ENCODE measurements around the gene UBE2D2.

Gene UBE2D2

DNA sequence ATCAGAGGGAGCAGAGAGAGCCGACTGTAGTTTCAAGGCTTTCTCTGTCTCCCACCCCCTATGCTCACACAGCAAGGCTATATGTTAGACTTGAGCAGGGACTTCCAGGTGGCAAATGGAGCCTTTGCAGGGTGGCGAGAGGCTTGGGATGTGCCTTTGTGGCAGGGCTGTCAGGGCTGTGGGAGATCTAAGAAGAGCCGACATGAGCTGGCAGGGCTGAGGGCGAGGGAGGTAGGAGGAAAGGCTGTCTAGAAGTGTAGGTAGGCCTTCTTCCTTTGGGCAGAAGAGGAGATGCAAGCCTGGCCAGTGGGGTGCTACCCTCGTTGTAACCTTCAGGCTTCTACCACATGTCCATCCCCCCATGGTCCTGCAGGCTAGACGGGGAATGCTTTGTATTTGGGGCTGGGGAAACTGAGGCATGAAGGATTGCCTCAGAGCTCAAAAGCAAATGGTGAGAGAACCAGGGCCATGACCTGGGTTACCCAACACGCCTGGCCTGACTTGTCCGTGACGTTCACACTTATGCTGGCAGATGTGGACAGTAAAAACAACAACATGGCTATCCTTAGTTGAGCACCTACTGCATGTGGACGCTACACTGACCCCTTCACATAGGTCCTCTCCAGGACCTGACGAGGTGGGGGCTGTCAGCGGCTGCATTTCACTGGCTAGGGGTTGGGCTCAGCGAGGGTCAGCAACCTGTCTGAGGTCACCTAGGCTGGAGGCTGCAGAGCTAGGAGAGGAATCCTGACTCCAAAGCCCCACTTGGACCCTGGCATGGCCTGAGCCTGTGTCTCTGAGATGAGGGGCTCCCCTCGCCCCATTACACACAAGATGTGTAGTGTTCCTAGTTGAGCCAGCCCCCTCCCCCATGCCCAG is 102.3 kb downstream of the UBE2D2 start:
- DNase-seq (ENCODE audit: insufficient read length, low spot score) = no peak
- no peak for TF ChIP-seq POLR2AphosphoS5 (IDR thresholded peaks at IDR 0.05; ENCODE audit: low read depth, low read length)
- no peak for TF ChIP-seq TAF1 (IDR thresholded peaks at IDR 0.05; ENCODE audit: low read depth, low read length)
- FAIRE-seq = peak; percentile 56

DNA sequence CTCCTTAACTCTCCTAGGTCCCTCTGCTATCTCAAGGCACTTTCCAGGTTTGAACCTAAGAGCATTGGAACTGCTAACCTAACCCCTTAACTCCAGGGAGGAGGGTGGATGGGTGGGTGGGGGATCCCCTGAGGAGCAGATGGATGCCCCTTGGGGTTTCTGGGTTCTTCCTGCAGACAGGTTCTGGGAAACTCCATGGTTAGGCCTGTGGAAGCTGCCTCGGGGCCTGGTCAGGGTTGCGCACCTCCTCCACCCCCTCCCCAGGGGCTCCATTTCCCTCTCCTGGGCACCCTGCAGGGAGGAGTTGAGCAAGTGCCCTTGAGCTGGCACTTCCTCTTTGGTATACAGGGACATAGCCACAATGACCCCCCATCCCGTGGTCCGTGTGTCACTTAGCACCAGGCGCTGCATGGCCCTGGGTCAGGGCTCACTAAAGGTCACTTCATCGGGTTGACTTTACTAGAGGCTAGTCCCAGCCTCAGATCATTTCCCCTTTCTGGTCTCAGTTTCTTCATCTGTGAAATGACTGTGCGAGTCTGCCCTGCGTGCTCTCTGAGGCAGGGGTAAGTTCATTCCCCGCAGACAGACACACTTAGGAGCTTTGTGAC is 103.1 kb downstream of the UBE2D2 start:
- peak; percentile 3 for TF ChIP-seq PAX5 (IDR thresholded peaks at IDR 0.05; ENCODE audit: insufficient read depth, low read length, severe bottlenecking)
- TF ChIP-seq POLR2A (IDR thresholded peaks at IDR 0.05; ENCODE audit: low read depth, low read length) = no peak
- no peak for TF ChIP-seq TAF1 (IDR thresholded peaks at IDR 0.05; ENCODE audit: low read depth, low read length)
- no peak for TF ChIP-seq POU2F2 (IDR thresholded peaks at IDR 0.05; ENCODE audit: low read depth, low read length)
- TF ChIP-seq POLR2AphosphoS5 (IDR thresholded peaks at IDR 0.05; ENCODE audit: low read depth, low read length) = no peak
- TF ChIP-seq SPI1 (IDR thresholded peaks at IDR 0.05; ENCODE audit: low read depth, low read length) = peak; percentile 96
- DNase-seq (ENCODE audit: insufficient read length, low spot score) (peak; percentile 68), FAIRE-seq (peak; percentile 85)

DNA sequence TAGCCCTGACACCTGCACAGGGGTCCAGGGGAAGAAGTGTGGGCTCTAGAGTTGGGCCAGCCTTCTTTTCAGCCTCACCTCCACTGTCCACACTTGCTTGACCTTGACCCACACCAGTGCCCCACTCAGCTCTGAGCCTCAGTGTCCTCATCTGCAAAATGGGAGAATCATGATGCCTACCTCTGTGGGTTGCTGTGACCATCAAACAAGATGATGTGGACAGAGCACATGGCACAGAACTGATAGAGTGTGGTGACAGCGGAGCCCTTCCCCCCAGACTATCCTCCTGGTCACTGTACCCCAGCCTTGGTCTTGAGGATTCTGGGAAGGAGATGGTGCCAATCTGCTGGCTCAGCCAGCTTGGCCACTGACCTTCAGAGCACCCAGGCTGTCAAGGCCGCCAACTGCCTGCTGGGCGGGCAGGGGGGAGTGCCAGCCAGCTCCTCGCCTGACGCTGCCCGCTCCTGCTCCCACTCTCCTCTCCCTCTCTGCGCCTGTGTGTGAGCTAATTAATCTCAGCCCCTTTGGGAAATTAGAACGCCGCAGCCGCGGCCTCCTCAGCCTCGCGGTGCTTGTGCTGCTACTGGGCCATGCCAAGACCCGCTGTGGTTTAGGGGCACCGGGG is 103.7 kb downstream of the UBE2D2 start:
- FAIRE-seq (no peak), DNase-seq (ENCODE audit: insufficient read length, low spot score) (no peak)
- TF ChIP-seq POLR2A (IDR thresholded peaks at IDR 0.05; ENCODE audit: low read depth, low read length) (no peak), POLR2AphosphoS5 (IDR thresholded peaks at IDR 0.05; ENCODE audit: low read depth, low read length) (no peak), PAX5 (IDR thresholded peaks at IDR 0.05; ENCODE audit: insufficient read depth, low read length, severe bottlenecking) (no peak), SPI1 (IDR thresholded peaks at IDR 0.05; ENCODE audit: low read depth, low read length) (no peak), POU2F2 (IDR thresholded peaks at IDR 0.05; ENCODE audit: low read depth, low read length) (no peak), TAF1 (IDR thresholded peaks at IDR 0.05; ENCODE audit: low read depth, low read length) (no peak)

DNA sequence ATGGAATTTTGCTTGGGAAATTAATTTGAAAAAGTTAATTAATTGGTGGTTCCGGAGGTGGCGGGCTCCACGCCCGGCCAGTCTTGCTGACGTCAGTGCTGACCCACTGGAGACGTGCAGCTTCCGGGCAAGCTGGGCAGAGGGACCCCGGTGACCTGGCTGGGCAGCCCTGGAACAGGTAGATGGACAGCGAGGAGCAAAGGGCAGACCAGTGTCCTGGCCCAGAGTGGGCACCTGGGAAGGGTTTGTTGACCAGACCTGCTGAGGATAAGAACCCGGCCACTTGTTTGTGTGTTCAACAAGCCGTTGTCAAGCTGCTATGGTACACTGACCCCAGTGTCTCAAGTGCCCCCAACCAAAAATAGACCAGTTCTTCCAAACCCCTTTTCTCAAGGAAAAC is 104.5 kb downstream of the UBE2D2 start:
- no peak for TF ChIP-seq POLR2AphosphoS5 (IDR thresholded peaks at IDR 0.05; ENCODE audit: low read depth, low read length)
- TF ChIP-seq POU2F2 (IDR thresholded peaks at IDR 0.05; ENCODE audit: low read depth, low read length) = no peak
- no peak for TF ChIP-seq POLR2A (IDR thresholded peaks at IDR 0.05; ENCODE audit: low read depth, low read length)
- no peak for TF ChIP-seq TAF1 (IDR thresholded peaks at IDR 0.05; ENCODE audit: low read depth, low read length)
- no peak for TF ChIP-seq SPI1 (IDR thresholded peaks at IDR 0.05; ENCODE audit: low read depth, low read length)
- no peak for TF ChIP-seq PAX5 (IDR thresholded peaks at IDR 0.05; ENCODE audit: insufficient read depth, low read length, severe bottlenecking)

DNA sequence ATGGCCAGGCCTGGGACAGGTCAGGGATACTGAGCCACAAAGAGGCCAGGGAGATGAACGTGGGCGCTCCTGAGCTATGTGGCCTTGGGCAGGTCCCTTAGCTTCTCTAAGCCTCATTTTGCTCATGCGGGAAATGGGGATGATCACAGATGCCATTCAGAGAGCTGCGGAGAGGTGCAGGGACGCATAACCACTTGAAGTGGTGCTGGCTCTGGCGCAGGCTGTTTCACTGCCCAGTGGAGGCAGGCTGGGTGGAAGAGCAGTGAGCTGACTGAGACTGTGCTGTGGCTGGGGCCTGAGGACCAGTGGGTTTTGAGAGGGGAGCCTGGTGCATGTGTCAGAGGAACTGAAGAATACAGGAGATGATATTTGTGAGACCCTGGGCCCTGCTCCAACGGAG is 105.4 kb downstream of the UBE2D2 start:
- DNase-seq (ENCODE audit: insufficient read length, low spot score) (no peak), FAIRE-seq (peak; percentile 13)
- no peak for TF ChIP-seq POLR2A (IDR thresholded peaks at IDR 0.05; ENCODE audit: low read depth, low read length)

More for the DNA sequence above, 104.5 kb downstream of the UBE2D2 start:
- DNase-seq (ENCODE audit: insufficient read length, low spot score) (no peak), FAIRE-seq (no peak)

DNA sequence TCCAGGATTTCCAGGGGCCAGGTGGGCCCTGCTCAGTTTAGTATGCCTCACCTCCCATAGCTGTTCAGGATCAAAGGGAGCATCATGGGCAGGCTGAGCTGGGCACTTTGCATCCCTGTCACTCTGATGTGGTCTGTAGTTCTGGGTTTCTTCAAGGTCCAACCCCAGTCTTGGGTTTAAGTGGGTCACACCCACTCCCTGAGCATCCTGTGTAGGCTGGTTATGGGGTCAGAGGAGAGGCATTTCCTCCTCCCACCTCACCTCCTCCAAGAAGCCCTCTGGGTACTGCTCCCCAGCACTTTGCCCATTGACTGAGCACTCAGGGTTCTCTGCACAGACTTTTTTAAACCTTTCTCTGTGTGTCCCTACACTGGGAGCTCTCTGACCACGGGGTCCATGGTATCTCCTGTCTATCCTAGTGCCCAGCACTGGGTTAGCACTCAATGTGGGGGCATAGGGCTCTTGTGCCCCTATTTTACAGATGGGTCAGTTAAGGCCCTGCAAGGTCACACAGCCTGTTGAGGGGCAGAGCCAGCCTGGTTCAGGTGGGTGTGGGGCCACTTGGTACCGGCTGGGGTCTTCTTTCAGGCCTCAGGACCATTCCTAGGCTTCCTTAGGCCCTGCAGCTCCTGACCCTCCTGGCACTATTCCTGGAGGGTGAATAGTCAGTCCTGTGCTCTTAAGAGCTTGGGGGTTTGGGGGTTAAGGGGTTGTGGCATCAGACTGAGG is 106.0 kb downstream of the UBE2D2 start:
- FAIRE-seq (peak; percentile 54), DNase-seq (ENCODE audit: insufficient read length, low spot score) (no peak)
- TF ChIP-seq SPI1 (IDR thresholded peaks at IDR 0.05; ENCODE audit: low read depth, low read length) = no peak
- TF ChIP-seq POLR2AphosphoS5 (IDR thresholded peaks at IDR 0.05; ENCODE audit: low read depth, low read length) = no peak
- no peak for TF ChIP-seq POLR2A (IDR thresholded peaks at IDR 0.05; ENCODE audit: low read depth, low read length)
- no peak for TF ChIP-seq TAF1 (IDR thresholded peaks at IDR 0.05; ENCODE audit: low read depth, low read length)

DNA sequence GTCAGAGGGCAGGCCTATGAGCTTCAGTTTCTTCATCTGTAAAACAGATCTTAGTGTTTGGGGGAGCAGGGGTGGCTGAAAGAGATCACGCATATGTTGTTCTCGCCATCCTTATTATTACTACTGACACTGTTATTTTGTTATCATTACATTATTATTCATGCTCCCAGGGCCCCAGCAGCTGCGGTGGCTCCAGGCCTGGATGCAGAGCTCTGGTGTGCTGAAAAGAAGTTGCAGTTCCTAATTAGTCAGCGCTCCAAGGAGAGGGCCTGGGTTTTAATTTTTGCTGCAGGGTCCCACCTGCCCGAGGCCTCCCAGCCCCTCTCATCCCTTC is 106.6 kb downstream of the UBE2D2 start:
- no peak for FAIRE-seq
- TF ChIP-seq POU2F2 (IDR thresholded peaks at IDR 0.05; ENCODE audit: low read depth, low read length) (no peak), SPI1 (IDR thresholded peaks at IDR 0.05; ENCODE audit: low read depth, low read length) (no peak), TAF1 (IDR thresholded peaks at IDR 0.05; ENCODE audit: low read depth, low read length) (no peak), PAX5 (IDR thresholded peaks at IDR 0.05; ENCODE audit: insufficient read depth, low read length, severe bottlenecking) (no peak), POLR2AphosphoS5 (IDR thresholded peaks at IDR 0.05; ENCODE audit: low read depth, low read length) (no peak), POLR2A (IDR thresholded peaks at IDR 0.05; ENCODE audit: low read depth, low read length) (no peak)
- no peak for DNase-seq (ENCODE audit: insufficient read length, low spot score)

DNA sequence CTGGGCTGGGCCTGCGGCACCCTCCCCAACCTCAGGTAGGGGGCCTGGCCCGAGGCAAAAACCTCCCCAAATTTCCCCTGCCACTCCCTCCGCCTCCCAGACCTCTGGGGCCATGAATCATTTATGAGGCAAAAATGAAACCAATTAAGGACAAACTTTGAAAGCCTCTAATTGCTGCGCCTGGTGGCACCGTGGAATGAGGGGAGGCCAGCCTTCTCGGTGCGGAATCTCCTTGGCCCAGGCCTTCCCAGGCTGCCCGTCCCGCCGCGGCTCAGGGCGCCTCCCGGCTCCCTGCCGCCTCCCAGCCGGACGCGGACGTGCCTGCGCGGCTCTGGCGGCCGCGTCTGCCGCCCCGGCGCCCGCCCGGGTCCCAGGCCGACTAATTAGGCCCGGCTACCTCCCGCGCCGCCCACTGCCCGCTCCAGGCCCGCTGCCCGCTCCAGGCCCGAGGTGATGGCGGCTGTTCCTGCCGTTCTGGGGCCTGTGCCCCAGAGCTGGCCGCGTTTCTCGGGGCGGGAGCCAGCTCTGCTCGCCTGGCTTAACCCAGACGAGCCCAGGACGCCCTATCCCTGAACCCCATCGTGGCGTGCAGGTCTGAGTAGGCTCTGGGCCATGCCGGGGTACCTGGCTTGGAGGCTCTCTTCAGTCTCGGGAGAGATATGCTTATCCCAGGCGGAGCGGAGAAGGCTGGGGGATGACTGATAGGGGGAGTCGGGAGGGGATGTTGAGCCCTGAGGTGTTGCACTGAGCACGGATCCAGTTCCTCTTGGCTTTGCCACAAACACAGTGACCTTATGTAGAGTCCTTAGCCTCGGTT is 107.1 kb downstream of the UBE2D2 start:
- TF ChIP-seq SPI1 (IDR thresholded peaks at IDR 0.05; ENCODE audit: low read depth, low read length) (peak; percentile 68), POLR2AphosphoS5 (IDR thresholded peaks at IDR 0.05; ENCODE audit: low read depth, low read length) (no peak)
- DNase-seq (ENCODE audit: insufficient read length, low spot score) = no peak
- peak; percentile 85 for FAIRE-seq

All from GM12891 (cell line).